SK-N-SH treated with all-trans-retinoic acid at 6 μM for 48 hours (cell line): Measurements from ENCODE around the gene MLST8.

Experiments used
- ARNTL ChIP-seq: fragments of 450-650 bp; formaldehyde crosslinking; IDR thresholded peaks from 2 replicates; pipeline ENCODE4 v1.5.0; 2020; ENCODE audit warnings: low read depth, mild to moderate bottlenecking, moderate library complexity, borderline replicate concordance
- BACH2 ChIP-seq: fragments of 250-450 bp; sonication (Bioruptor Pico); IDR thresholded peaks from 2 replicates; pipeline ENCODE4 v1.9.0; 2021; ENCODE audit warnings: mild to moderate bottlenecking, borderline replicate concordance
- CSDC2 ChIP-seq: fragments of 250-450 bp; sonication (Bioruptor Pico); IDR thresholded peaks from 2 replicates; pipeline ENCODE4 v1.5.0; 2020; ENCODE audit warnings: mild to moderate bottlenecking, moderate library complexity
- ESRRG ChIP-seq: fragments of 250-450 bp; sonication (Bioruptor Pico); IDR thresholded peaks from 2 replicates; pipeline ENCODE4 v1.6.1; 2021; ENCODE audit warnings: mild to moderate bottlenecking
- ISL1 ChIP-seq: fragments of 250-450 bp; sonication (Bioruptor Pico); IDR thresholded peaks from 2 replicates; pipeline ENCODE4 v2.1.2; 2022; ENCODE audit warnings: mild to moderate bottlenecking, moderate library complexity
- OSR1 ChIP-seq: fragments of 250-450 bp; sonication (Bioruptor Pico); IDR thresholded peaks from 2 replicates; pipeline ENCODE4 v1.8.0; 2022; ENCODE audit warnings: moderate library complexity, mild to moderate bottlenecking, inconsistent platforms
- POU6F1 ChIP-seq: fragments of 250-450 bp; sonication (Bioruptor Pico); IDR thresholded peaks from 2 replicates; pipeline ENCODE4 v1.8.0; 2021; ENCODE audit warnings: low read depth, mild to moderate bottlenecking, moderate library complexity, borderline replicate concordance
- PPARA ChIP-seq: fragments of 250-450 bp; sonication (Bioruptor Pico); IDR thresholded peaks from 2 replicates; pipeline ENCODE4 v1.5.0; 2020; ENCODE audit warnings: mild to moderate bottlenecking, borderline replicate concordance
- RARB ChIP-seq: fragments of 250-450 bp; sonication (Bioruptor Pico); IDR thresholded peaks from 2 replicates; pipeline ENCODE4 v1.8.0; 2021; ENCODE audit warnings: mild to moderate bottlenecking, moderate library complexity
- TOX ChIP-seq: fragments of 250-450 bp; sonication (Bioruptor Pico); IDR thresholded peaks from 2 replicates; pipeline ENCODE4 v1.8.0; 2021; ENCODE audit warnings: mild to moderate bottlenecking, moderate library complexity, borderline replicate concordance
- ZNF70 ChIP-seq: fragments of 450-650 bp; formaldehyde crosslinking; IDR thresholded peaks from 2 replicates; pipeline ENCODE4 v1.5.0; 2020; ENCODE audit warnings: mild to moderate bottlenecking, moderate library complexity
- ZNF8 ChIP-seq: fragments of 450-650 bp; formaldehyde crosslinking; IDR thresholded peaks from 2 replicates; pipeline ENCODE4 v1.5.0; 2020; ENCODE audit warnings: mild to moderate bottlenecking, moderate library complexity
- TF ChIP-seq, protein P1 (sequence below): fragments of 250-450 bp; sonication (Bioruptor Pico); IDR thresholded peaks from 2 replicates; pipeline ENCODE4 v1.8.0; 2020; ENCODE audit warnings: mild to moderate bottlenecking, moderate library complexity, borderline replicate concordance

DNA sequence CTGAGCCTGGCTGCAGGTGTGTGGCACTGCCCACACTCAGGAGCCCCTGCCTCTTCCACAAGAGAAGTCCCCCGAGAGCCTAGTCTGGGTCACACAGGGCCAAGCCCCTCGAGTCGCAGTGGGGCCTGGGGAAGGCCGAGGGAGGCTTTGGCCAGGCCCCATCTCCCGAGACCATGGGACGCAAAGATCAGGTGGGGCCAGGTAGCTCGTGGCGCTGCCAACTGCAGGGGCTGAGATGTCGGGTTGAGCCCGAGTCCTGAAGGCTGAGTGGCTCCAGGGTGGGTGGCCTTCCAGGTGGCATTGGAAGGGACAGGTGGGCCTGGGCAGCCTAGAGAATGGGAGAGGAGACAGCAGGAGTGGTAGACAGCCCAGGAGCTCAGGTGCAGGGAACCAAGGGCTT is 43.3 kb upstream of the MLST8 start:
- no peak for TF ChIP-seq ZNF70
- no peak for TF ChIP-seq BACH2 (CRISPR knock-in tag)
- TF ChIP-seq TOX = no peak
- TF ChIP-seq PPARA (CRISPR knock-in tag) = no peak
- no peak for TF ChIP-seq POU6F1 (CRISPR knock-in tag)
- TF ChIP-seq ZNF8 (CRISPR knock-in tag) = no peak
- TF ChIP-seq, protein P1, sequence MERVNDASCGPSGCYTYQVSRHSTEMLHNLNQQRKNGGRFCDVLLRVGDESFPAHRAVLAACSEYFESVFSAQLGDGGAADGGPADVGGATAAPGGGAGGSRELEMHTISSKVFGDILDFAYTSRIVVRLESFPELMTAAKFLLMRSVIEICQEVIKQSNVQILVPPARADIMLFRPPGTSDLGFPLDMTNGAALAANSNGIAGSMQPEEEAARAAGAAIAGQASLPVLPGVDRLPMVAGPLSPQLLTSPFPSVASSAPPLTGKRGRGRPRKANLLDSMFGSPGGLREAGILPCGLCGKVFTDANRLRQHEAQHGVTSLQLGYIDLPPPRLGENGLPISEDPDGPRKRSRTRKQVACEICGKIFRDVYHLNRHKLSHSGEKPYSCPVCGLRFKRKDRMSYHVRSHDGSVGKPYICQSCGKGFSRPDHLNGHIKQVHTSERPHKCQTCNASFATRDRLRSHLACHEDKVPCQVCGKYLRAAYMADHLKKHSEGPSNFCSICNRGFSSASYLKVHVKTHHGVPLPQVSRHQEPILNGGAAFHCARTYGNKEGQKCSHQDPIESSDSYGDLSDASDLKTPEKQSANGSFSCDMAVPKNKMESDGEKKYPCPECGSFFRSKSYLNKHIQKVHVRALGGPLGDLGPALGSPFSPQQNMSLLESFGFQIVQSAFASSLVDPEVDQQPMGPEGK (CRISPR knock-in tag) = no peak
- TF ChIP-seq ARNTL (CRISPR knock-in tag) = no peak
- TF ChIP-seq CSDC2 = no peak
- TF ChIP-seq RARB (CRISPR knock-in tag) = no peak
- TF ChIP-seq OSR1 = no peak
- TF ChIP-seq ESRRG = no peak
- TF ChIP-seq ISL1 (CRISPR knock-in tag) = no peak
